Measurements from ENCODE around the gene NEURL1B.

Gene NEURL1B

GRCh38 chr5:172681421-172681820 lies 40.4 kb downstream of the NEURL1B start:
- no peak overlapping the region for H3K27ac ChIP-seq (ENCODE audit: low read depth, low read length)
- H3K4me3 ChIP-seq (ENCODE audit: low read depth in 1 of 5, low read length in 5 of 5): no peak overlapping the region
- peaks cover 0 to 22% (median 11%) of the 10 kb centered on the region in 5 donors for H3K36me3 ChIP-seq (ENCODE audit: control insufficient read depth in 5 of 5, insufficient read depth in 5 of 5, low read length in 5 of 5)
- peaks cover 0 to 3% (median 0%) of the 10 kb centered on the region in 5 donors for H3K9me3 ChIP-seq (ENCODE audit: control insufficient read depth in 5 of 5, low read length in 5 of 5)
- H3K27me3 ChIP-seq (ENCODE audit: control insufficient read depth in 5 of 5, insufficient read depth in 4 of 5, low read length in 5 of 5): peaks cover 0 to 14% (median 0%) of the 10 kb centered on the region in 5 donors
- peaks cover 0 to 37% (median 4%) of the 10 kb centered on the region in 5 donors for H3K4me1 ChIP-seq (ENCODE audit: control insufficient read depth in 5 of 5, insufficient read depth in 5 of 5, low read length in 5 of 5)
- H3K9ac ChIP-seq (ENCODE audit: low read length in 5 of 5): no peak overlapping the region

GRCh38 chr5:172683264-172683644 lies 42.2 kb downstream of the NEURL1B start:
- H3K27me3 ChIP-seq (ENCODE audit: control insufficient read depth in 5 of 5, insufficient read depth in 4 of 5, low read length in 5 of 5): peaks cover 0 to 14% (median 0%) of the 10 kb centered on the region in 5 donors
- H3K27ac ChIP-seq (ENCODE audit: low read depth, low read length): no peak overlapping the region
- H3K4me3 ChIP-seq (ENCODE audit: low read depth in 1 of 5, low read length in 5 of 5): no peak overlapping the region
- H3K9me3 ChIP-seq (ENCODE audit: control insufficient read depth in 5 of 5, low read length in 5 of 5): peaks cover 0 to 3% (median 0%) of the 10 kb centered on the region in 5 donors
- peaks cover 0 to 24% (median 15%) of the 10 kb centered on the region in 5 donors for H3K36me3 ChIP-seq (ENCODE audit: control insufficient read depth in 5 of 5, insufficient read depth in 5 of 5, low read length in 5 of 5)
- peaks cover 0 to 30% (median 4%) of the 10 kb centered on the region in 5 donors for H3K4me1 ChIP-seq (ENCODE audit: control insufficient read depth in 5 of 5, insufficient read depth in 5 of 5, low read length in 5 of 5)
- H3K9ac ChIP-seq (ENCODE audit: low read length in 5 of 5): no peak overlapping the region

- H3K27ac ChIP-seq (ENCODE audit: low read depth, low read length): no peak overlapping the region
- H3K9me3 ChIP-seq (ENCODE audit: control insufficient read depth in 5 of 5, low read length in 5 of 5): peaks cover 0 to 3% (median 0%) of the 10 kb centered on the region in 5 donors
- no peak overlapping the region for H3K4me3 ChIP-seq (ENCODE audit: low read depth in 1 of 5, low read length in 5 of 5)
- H3K9ac ChIP-seq (ENCODE audit: low read length in 5 of 5): no peak overlapping the region
- H3K4me1 ChIP-seq (ENCODE audit: control insufficient read depth in 5 of 5, insufficient read depth in 5 of 5, low read length in 5 of 5): peaks cover 0 to 31% (median 7%) of the 10 kb centered on the region in 5 donors
- peaks cover 0 to 30% (median 16%) of the 10 kb centered on the region in 5 donors for H3K36me3 ChIP-seq (ENCODE audit: control insufficient read depth in 5 of 5, insufficient read depth in 5 of 5, low read length in 5 of 5)
- peaks cover 0 to 14% (median 0%) of the 10 kb centered on the region in 5 donors for H3K27me3 ChIP-seq (ENCODE audit: control insufficient read depth in 5 of 5, insufficient read depth in 4 of 5, low read length in 5 of 5)
Observed at GRCh38 chr5:172683645-172684471, 42.8 kb downstream of the NEURL1B start.

- peaks cover 0 to 23% (median 7%) of the 10 kb centered on the region in 5 donors for H3K4me1 ChIP-seq (ENCODE audit: control insufficient read depth in 5 of 5, insufficient read depth in 5 of 5, low read length in 5 of 5)
- peaks cover 0 to 41% (median 18%) of the 10 kb centered on the region in 5 donors for H3K36me3 ChIP-seq (ENCODE audit: control insufficient read depth in 5 of 5, insufficient read depth in 5 of 5, low read length in 5 of 5)
- H3K27ac ChIP-seq (ENCODE audit: low read depth, low read length): no peak overlapping the region
Observed at GRCh38 chr5:172685091-172685490, 44.0 kb downstream of the NEURL1B start.

GRCh38 chr5:172686111-172686510 lies 45.0 kb downstream of the NEURL1B start:
- peaks cover 0 to 41% (median 18%) of the 10 kb centered on the region in 5 donors for H3K36me3 ChIP-seq (ENCODE audit: control insufficient read depth in 5 of 5, insufficient read depth in 5 of 5, low read length in 5 of 5)
- peaks cover 0 to 18% (median 7%) of the 10 kb centered on the region in 5 donors for H3K4me1 ChIP-seq (ENCODE audit: control insufficient read depth in 5 of 5, insufficient read depth in 5 of 5, low read length in 5 of 5)
- no peak overlapping the region for H3K4me3 ChIP-seq (ENCODE audit: low read depth in 1 of 5, low read length in 5 of 5)
- H3K27me3 ChIP-seq (ENCODE audit: control insufficient read depth in 5 of 5, insufficient read depth in 4 of 5, low read length in 5 of 5): peaks cover 0 to 14% (median 0%) of the 10 kb centered on the region in 5 donors
- no peak overlapping the region for H3K9ac ChIP-seq (ENCODE audit: low read length in 5 of 5)
- H3K9me3 ChIP-seq (ENCODE audit: control insufficient read depth in 5 of 5, low read length in 5 of 5): peaks cover 0 to 3% (median 0%) of the 10 kb centered on the region in 5 donors
- H3K27ac ChIP-seq (ENCODE audit: low read depth, low read length): no peak overlapping the region

More at GRCh38 chr5:172685091-172685490, 44.0 kb downstream of the NEURL1B start:
- peaks cover 0 to 3% (median 0%) of the 10 kb centered on the region in 5 donors for H3K9me3 ChIP-seq (ENCODE audit: control insufficient read depth in 5 of 5, low read length in 5 of 5)
- no peak overlapping the region for H3K4me3 ChIP-seq (ENCODE audit: low read depth in 1 of 5, low read length in 5 of 5)
- H3K27me3 ChIP-seq (ENCODE audit: control insufficient read depth in 5 of 5, insufficient read depth in 4 of 5, low read length in 5 of 5): peaks cover 0 to 14% (median 0%) of the 10 kb centered on the region in 5 donors
- no peak overlapping the region for H3K9ac ChIP-seq (ENCODE audit: low read length in 5 of 5)

GRCh38 chr5:172686539-172687390 lies 45.7 kb downstream of the NEURL1B start:
- H3K36me3 ChIP-seq (ENCODE audit: control insufficient read depth in 5 of 5, insufficient read depth in 5 of 5, low read length in 5 of 5): peaks cover 0 to 41% (median 18%) of the 10 kb centered on the region in 5 donors
- H3K27ac ChIP-seq (ENCODE audit: low read depth, low read length): no peak overlapping the region
- H3K4me1 ChIP-seq (ENCODE audit: control insufficient read depth in 5 of 5, insufficient read depth in 5 of 5, low read length in 5 of 5): peaks cover 0 to 18% (median 7%) of the 10 kb centered on the region in 5 donors
- no peak overlapping the region for H3K4me3 ChIP-seq (ENCODE audit: low read depth in 1 of 5, low read length in 5 of 5)
- H3K9me3 ChIP-seq (ENCODE audit: control insufficient read depth in 5 of 5, low read length in 5 of 5): no peaks in the 10 kb centered on the region
- peaks cover 0 to 14% (median 0%) of the 10 kb centered on the region in 5 donors for H3K27me3 ChIP-seq (ENCODE audit: control insufficient read depth in 5 of 5, insufficient read depth in 4 of 5, low read length in 5 of 5)
- no peak overlapping the region for H3K9ac ChIP-seq (ENCODE audit: low read length in 5 of 5)

- H3K27ac ChIP-seq (ENCODE audit: low read depth, low read length): no peak overlapping the region
- peaks cover 0 to 41% (median 18%) of the 10 kb centered on the region in 5 donors for H3K36me3 ChIP-seq (ENCODE audit: control insufficient read depth in 5 of 5, insufficient read depth in 5 of 5, low read length in 5 of 5)
- H3K4me3 ChIP-seq (ENCODE audit: low read depth in 1 of 5, low read length in 5 of 5): no peak overlapping the region
- peaks cover 0 to 18% (median 7%) of the 10 kb centered on the region in 5 donors for H3K4me1 ChIP-seq (ENCODE audit: control insufficient read depth in 5 of 5, insufficient read depth in 5 of 5, low read length in 5 of 5)
- peaks cover 0 to 10% (median 0%) of the 10 kb centered on the region in 5 donors for H3K27me3 ChIP-seq (ENCODE audit: control insufficient read depth in 5 of 5, insufficient read depth in 4 of 5, low read length in 5 of 5)
- no peak overlapping the region for H3K9ac ChIP-seq (ENCODE audit: low read length in 5 of 5)
- no peaks in the 10 kb centered on the region for H3K9me3 ChIP-seq (ENCODE audit: control insufficient read depth in 5 of 5, low read length in 5 of 5)
Observed at GRCh38 chr5:172687940-172688339, 46.9 kb downstream of the NEURL1B start.

- Histone ChIP-seq H3K27me3 (ENCODE audit: control insufficient read depth in 5 of 5, insufficient read depth in 4 of 5, low read length in 5 of 5) (peaks cover 0 to 5% (median 0%) of the 10 kb centered on the region in 5 donors), H3K4me3 (ENCODE audit: low read depth in 1 of 5, low read length in 5 of 5) (no peak overlapping the region), H3K9ac (ENCODE audit: low read length in 5 of 5) (no peak overlapping the region), H3K4me1 (ENCODE audit: control insufficient read depth in 5 of 5, insufficient read depth in 5 of 5, low read length in 5 of 5) (peaks cover 0 to 18% (median 7%) of the 10 kb centered on the region in 5 donors), H3K9me3 (ENCODE audit: control insufficient read depth in 5 of 5, low read length in 5 of 5) (no peaks in the 10 kb centered on the region), H3K27ac (ENCODE audit: low read depth, low read length) (no peak overlapping the region), H3K36me3 (ENCODE audit: control insufficient read depth in 5 of 5, insufficient read depth in 5 of 5, low read length in 5 of 5) (peaks cover 0 to 41% (median 18%) of the 10 kb centered on the region in 5 donors)
Observed at GRCh38 chr5:172688349-172689217, 47.5 kb downstream of the NEURL1B start.

GRCh38 chr5:172689218-172689572 lies 48.1 kb downstream of the NEURL1B start:
- H3K9ac ChIP-seq (ENCODE audit: low read length in 5 of 5): no peak overlapping the region
- H3K4me3 ChIP-seq (ENCODE audit: low read depth in 1 of 5, low read length in 5 of 5): no peak overlapping the region
- no peaks in the 10 kb centered on the region for H3K9me3 ChIP-seq (ENCODE audit: control insufficient read depth in 5 of 5, low read length in 5 of 5)
- peaks cover 0 to 5% (median 0%) of the 10 kb centered on the region in 5 donors for H3K27me3 ChIP-seq (ENCODE audit: control insufficient read depth in 5 of 5, insufficient read depth in 4 of 5, low read length in 5 of 5)
- no peak overlapping the region for H3K27ac ChIP-seq (ENCODE audit: low read depth, low read length)
- peaks cover 0 to 18% (median 7%) of the 10 kb centered on the region in 5 donors for H3K4me1 ChIP-seq (ENCODE audit: control insufficient read depth in 5 of 5, insufficient read depth in 5 of 5, low read length in 5 of 5)
- peaks cover 0 to 41% (median 18%) of the 10 kb centered on the region in 5 donors for H3K36me3 ChIP-seq (ENCODE audit: control insufficient read depth in 5 of 5, insufficient read depth in 5 of 5, low read length in 5 of 5)
